Testis (tissue), 2 donors: ENCODE results near the gene CACUL1.

ENCODE experiments used
- POLR2A ChIP-seq: fragments of 450-650 bp; IDR thresholded peaks from one replicate; pipeline ENCODE4 v1.6.1; 2017; ENCODE audit warnings: antibody characterized with exemption, mild to moderate bottlenecking, moderate library complexity
- TF ChIP-seq, protein P1 (sequence below), 3 experiments: fragments of 450-650 bp in 2 of 3; fragments of 200-600 bp in 1 of 3; sonication (generic) in 1 of 3; IDR thresholded peaks; one replicate each; pipeline ENCODE4 v1.5.1; 2016 to 2019; ENCODE audit warnings: antibody characterized with exemption in 3 of 3, mild to moderate bottlenecking in 2 of 3, moderate library complexity in 1 of 3

DNA sequence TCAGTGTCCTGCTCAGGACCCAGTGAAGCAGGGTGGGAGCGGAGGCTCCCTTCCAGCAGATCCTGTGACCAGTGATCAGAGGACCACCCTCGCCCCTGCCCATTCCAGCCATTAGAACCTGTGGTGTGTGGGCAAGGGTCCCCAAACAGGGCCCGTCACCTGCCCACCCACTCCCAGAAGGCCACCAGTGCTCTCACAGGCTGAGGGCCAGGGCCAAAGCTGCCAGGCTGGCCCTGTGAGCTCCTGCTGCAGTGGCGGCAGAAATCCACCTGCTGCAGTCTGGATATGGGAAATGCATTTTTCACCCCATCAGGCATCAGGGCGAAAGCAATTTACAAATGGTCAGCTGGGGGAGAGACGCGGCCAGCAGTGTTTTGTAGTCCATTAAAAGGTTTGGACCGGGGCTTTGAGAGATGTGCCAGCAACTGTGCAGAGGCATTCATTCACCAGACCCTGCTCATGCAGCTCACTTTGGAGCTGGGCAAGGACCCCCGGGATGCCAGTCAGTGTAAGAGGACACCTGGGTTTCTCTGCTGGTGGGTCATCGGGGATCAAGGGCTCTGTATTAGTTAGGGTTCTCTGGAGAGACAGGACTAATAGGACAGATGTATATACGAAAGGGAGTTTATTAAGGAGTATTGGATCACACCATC, 84.2 kb downstream of the CACUL1 start:
- TF ChIP-seq, protein P1, sequence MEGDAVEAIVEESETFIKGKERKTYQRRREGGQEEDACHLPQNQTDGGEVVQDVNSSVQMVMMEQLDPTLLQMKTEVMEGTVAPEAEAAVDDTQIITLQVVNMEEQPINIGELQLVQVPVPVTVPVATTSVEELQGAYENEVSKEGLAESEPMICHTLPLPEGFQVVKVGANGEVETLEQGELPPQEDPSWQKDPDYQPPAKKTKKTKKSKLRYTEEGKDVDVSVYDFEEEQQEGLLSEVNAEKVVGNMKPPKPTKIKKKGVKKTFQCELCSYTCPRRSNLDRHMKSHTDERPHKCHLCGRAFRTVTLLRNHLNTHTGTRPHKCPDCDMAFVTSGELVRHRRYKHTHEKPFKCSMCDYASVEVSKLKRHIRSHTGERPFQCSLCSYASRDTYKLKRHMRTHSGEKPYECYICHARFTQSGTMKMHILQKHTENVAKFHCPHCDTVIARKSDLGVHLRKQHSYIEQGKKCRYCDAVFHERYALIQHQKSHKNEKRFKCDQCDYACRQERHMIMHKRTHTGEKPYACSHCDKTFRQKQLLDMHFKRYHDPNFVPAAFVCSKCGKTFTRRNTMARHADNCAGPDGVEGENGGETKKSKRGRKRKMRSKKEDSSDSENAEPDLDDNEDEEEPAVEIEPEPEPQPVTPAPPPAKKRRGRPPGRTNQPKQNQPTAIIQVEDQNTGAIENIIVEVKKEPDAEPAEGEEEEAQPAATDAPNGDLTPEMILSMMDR (IDR thresholded peaks at IDR 0.05): no peak
- TF ChIP-seq POLR2A: no peak
